Prostate gland (tissue), 2 donors: ENCODE data around the gene UPK1B. TPM values are rescaled to one million over a fixed set of nuclear protein-coding genes. Genes with fewer than 3 reads are reported as not detected.
A peak's percentile ranks its signal among the peaks of the same experiment; 100 is the strongest.

Experiments used
- DNase-seq: peaks from one replicate; pipeline ENCODE4 v3.0.0-alpha.2; 2019; ENCODE audit warnings: low spot score
- H3K27ac ChIP-seq, 2 donors: fragments of 200-600 bp; sonication (generic); 2 replicates each; pipeline ENCODE4 v1.5.1; 2017 to 2019
- H3K27me3 ChIP-seq: fragments of 200-600 bp; sonication (generic); replicated peaks from 2 replicates; pipeline ENCODE4 v1.5.1; 2019; ENCODE audit not compliant: insufficient read depth
- H3K36me3 ChIP-seq, 2 donors: fragments of 200-600 bp; sonication (generic); 1 replicate in 1 of 2; 2 replicates in 1 of 2; pipeline versions ENCODE4 v1.5.1 to v1.8.1; 2017 to 2019
- H3K4me1 ChIP-seq: fragments of 200-600 bp; sonication (generic); replicated peaks from 2 replicates; pipeline ENCODE4 v1.5.1; 2019
- H3K4me3 ChIP-seq, 2 donors: fragments of 200-600 bp; sonication (generic); 2 replicates each; pipeline ENCODE4 v1.5.1; 2017 to 2019
- H3K9me3 ChIP-seq: fragments of 200-600 bp; sonication (generic); 2 replicates; pipeline ENCODE4 v1.5.1; 2017
- CTCF ChIP-seq, 4 experiments: fragments of 200-600 bp in 2 of 4; fragments of 450-650 bp in 2 of 4; sonication (generic) in 2 of 4; IDR thresholded peaks; 1 replicate in 3 of 4; 2 replicates in 1 of 4; pipeline ENCODE4 v1.5.1; 2016 to 2019; ENCODE audit warnings: antibody characterized with exemption in 4 of 4, mild to moderate bottlenecking in 2 of 4, moderate library complexity in 2 of 4
- POLR2A ChIP-seq: fragments of 450-650 bp; IDR thresholded peaks from one replicate; pipeline ENCODE4 v1.6.1; 2016; ENCODE audit warnings: antibody characterized with exemption, mild to moderate bottlenecking
- POLR2AphosphoS5 ChIP-seq: sonication (generic); formaldehyde crosslinking; IDR thresholded peaks from one replicate; pipeline ENCODE4 v1.6.1; 2017; ENCODE audit warnings: antibody characterized with exemption
- WGBS: methylation state at CpG from one replicate; pipeline ENCODE4 v1.1.5; 2018; 5-methylcytosine and 5-hydroxymethylcytosine counted together
- intact Hi-C: fragments of 100-400 bp; cut with DNase I; formaldehyde crosslinking; loops from one replicate; pipeline ENCODE4 v1.14.2; 2022
- total RNA-seq, 2 donors: library from RNA; depleted of rRNA; stranded (reverse); fragments of >200 nt; gene quantifications; one replicate each; pipeline ENCODE4 v1.1.0, GENCODE V29; 2016

Gene UPK1B
- total RNA-seq, 2 donors from 2014 or later, result not detected

- DNase-seq, result no peak
- H3K27ac ChIP-seq, result no peak overlapping the region
- TF ChIP-seq CTCF (IDR thresholded peaks at IDR 0.05) (no peak), POLR2A (no peak), POLR2AphosphoS5 (no peak)
- H3K36me3 ChIP-seq, result no peaks in the 10 kb centered on the region
- no peak overlapping the region for H3K4me3 ChIP-seq
- H3K27me3 ChIP-seq, result no peaks in the 10 kb centered on the region
- WGBS, result 96% methylated on average over 1 of the region's 1 CpG
- no peaks in the 10 kb centered on the region for H3K9me3 ChIP-seq
- no peaks in the 10 kb centered on the region for H3K4me1 ChIP-seq
- intact Hi-C loops, result no loop called here
These were observed 22.5 kb downstream of the UPK1B start for GRCh38 chr3:119195911-119196310.

GRCh38 chr3:119205209-119205608, 31.8 kb downstream of the UPK1B start:
- Histone ChIP-seq H3K36me3 (no peaks in the 10 kb centered on the region), H3K9me3 (no peaks in the 10 kb centered on the region), H3K27ac (no peak overlapping the region), H3K4me3 (no peak overlapping the region), H3K4me1 (no peaks in the 10 kb centered on the region), H3K27me3 (no peaks in the 10 kb centered on the region)
- intact Hi-C loops, result no loop called here
- TF ChIP-seq POLR2A (no peak), POLR2AphosphoS5 (no peak), CTCF (IDR thresholded peaks at IDR 0.05) (no peak)
- 50% methylated on average over 8 of the region's 8 CpGs for WGBS
- DNase-seq, result no peak

DNA sequence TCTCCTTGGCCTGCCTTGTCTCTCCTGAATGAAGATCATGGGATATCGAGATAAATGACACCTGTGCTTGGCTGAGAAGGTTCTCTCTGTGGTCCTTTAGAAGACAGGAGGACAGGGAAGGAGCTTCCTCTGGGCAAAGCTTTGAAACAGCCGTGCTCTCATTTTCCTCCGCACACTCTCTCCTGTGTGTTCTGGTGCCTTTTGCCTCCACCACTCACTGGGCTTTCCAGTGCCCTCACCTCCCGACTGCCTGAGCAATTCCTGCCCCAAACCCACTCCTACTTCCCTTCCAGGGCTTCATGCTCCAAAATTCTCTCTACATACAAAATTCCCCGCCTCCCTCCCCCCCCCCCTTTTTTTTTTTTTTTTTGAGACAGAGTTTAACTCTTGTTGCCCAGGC, 32.3 kb downstream of the UPK1B start:
- H3K27me3 ChIP-seq, result no peaks in the 10 kb centered on the region
- H3K27ac ChIP-seq, result no peak overlapping the region
- H3K4me3 ChIP-seq, result no peak overlapping the region
- DNase-seq, result no peak
- H3K9me3 ChIP-seq, result no peaks in the 10 kb centered on the region
- TF ChIP-seq POLR2A (no peak), CTCF (IDR thresholded peaks at IDR 0.05) (no peak), POLR2AphosphoS5 (no peak)
- intact Hi-C loops, result no loop called here
- WGBS, result 78% methylated on average over 5 of the region's 5 CpGs
- no peaks in the 10 kb centered on the region for H3K36me3 ChIP-seq
- H3K4me1 ChIP-seq, result no peaks in the 10 kb centered on the region

- DNase-seq, result peak; percentile 8
- Histone ChIP-seq H3K27ac (no peak overlapping the region), H3K27me3 (no peaks in the 10 kb centered on the region), H3K4me1 (no peaks in the 10 kb centered on the region), H3K36me3 (no peaks in the 10 kb centered on the region), H3K4me3 (no peak overlapping the region), H3K9me3 (no peaks in the 10 kb centered on the region)
- no peak for TF ChIP-seq POLR2AphosphoS5
- TF ChIP-seq POLR2A, result no peak
- WGBS, result 55% methylated on average over 4 of the region's 4 CpGs
- intact Hi-C loops, result no loop called here
These were observed 33.5 kb downstream of the UPK1B start for GRCh38 chr3:119206611-119207511.

GRCh38 chr3:119207512-119207875, 34.1 kb downstream of the UPK1B start:
- Histone ChIP-seq H3K4me1 (no peaks in the 10 kb centered on the region), H3K9me3 (no peaks in the 10 kb centered on the region), H3K36me3 (no peaks in the 10 kb centered on the region), H3K27me3 (no peaks in the 10 kb centered on the region), H3K27ac (no peak overlapping the region), H3K4me3 (no peak overlapping the region)
- no peak for DNase-seq
- 86% methylated on average over 3 of the region's 3 CpGs for WGBS
- TF ChIP-seq POLR2A (no peak), CTCF (IDR thresholded peaks at IDR 0.05) (no peak), POLR2AphosphoS5 (no peak)
- intact Hi-C loops, result no loop called here
